ENCODE results near the gene CDC34. TPM values are rescaled to one million over a fixed set of nuclear protein-coding genes. Genes with fewer than 3 reads are reported as not detected.

CDC34 gene
- total and polyA plus RNA-seq, 12 donors = 70.2 to 162 (median 77.5) TPM

- TF ChIP-seq CTCF (IDR thresholded peaks at IDR 0.05) = no peak
- DNase-seq (no peak), ATAC-seq (peak; percentile 31 to 58 (median 44))
- Histone ChIP-seq H3K27me3 (peaks cover 0 to 24% (median 18%) of the 10 kb centered on the region in 7 donors), H3K4me3 (peak overlapping the region; percentile 76 to 100 (median 96)), H3K4me1 (peaks cover 0 to 24% (median 11%) of the 10 kb centered on the region in 9 donors), H3K9me3 (no peaks in the 10 kb centered on the region), H3K27ac (peak overlapping the region; percentile 90 to 98 (median 96)), H3K36me3 (no peaks in the 10 kb centered on the region)
- intact Hi-C loops (cut with DNase I) = loop anchor here in 1 of 10 donors (10.0 kb wide), 1 partner anchor 105 kb away; no protein-coding TSS in a partner anchor
- WGBS, 2 donors = 14 to 28% methylated on average over 53 to 61 of the region's 61 CpGs
Measured at GRCh38 chr19:489418-490196, 42.0 kb upstream of the CDC34 start.

GRCh38 chr19:491146-491741 lies 40.3 kb upstream of the CDC34 start:
- Histone ChIP-seq H3K36me3 (no peaks in the 10 kb centered on the region), H3K27me3 (peaks cover 0 to 12% (median 11%) of the 10 kb centered on the region in 7 donors), H3K4me3 (no peak overlapping the region), H3K27ac (no peak overlapping the region), H3K4me1 (peaks cover 0 to 29% (median 16%) of the 10 kb centered on the region in 9 donors), H3K9me3 (no peaks in the 10 kb centered on the region)
- intact Hi-C loops (cut with DNase I) = no loop called here
- WGBS, 2 donors = 84 to 86% methylated on average over 29 to 31 of the region's 32 CpGs
- peak in 1 of 2 donors; percentile 14 for DNase-seq
- no peak for TF ChIP-seq CTCF (IDR thresholded peaks at IDR 0.05)
- no peak for ATAC-seq

- ATAC-seq (no peak), DNase-seq (no peak)
- Histone ChIP-seq H3K36me3 (no peaks in the 10 kb centered on the region), H3K27ac (no peak overlapping the region), H3K4me3 (no peak overlapping the region), H3K9me3 (no peaks in the 10 kb centered on the region), H3K4me1 (peaks cover 0 to 30% (median 16%) of the 10 kb centered on the region in 9 donors), H3K27me3 (peaks cover 0 to 13% (median 6%) of the 10 kb centered on the region in 7 donors)
- intact Hi-C loops (cut with DNase I) = no loop called here
- whole genome bisulfite sequencing, 2 donors = 71 to 76% methylated on average over 12 to 19 of the region's 19 CpGs
- no peak for TF ChIP-seq CTCF (IDR thresholded peaks at IDR 0.05)
Measured at GRCh38 chr19:492091-492531, 39.4 kb upstream of the CDC34 start.

GRCh38 chr19:493391-494170 lies 38.0 kb upstream of the CDC34 start:
- intact Hi-C loops (cut with DNase I) = no loop called here
- DNase-seq = no peak
- no peak for ATAC-seq
- Histone ChIP-seq H3K9me3 (no peaks in the 10 kb centered on the region), H3K27ac (no peak overlapping the region), H3K4me3 (no peak overlapping the region), H3K4me1 (peaks cover 5 to 38% (median 20%) of the 10 kb centered on the region in 9 donors), H3K36me3 (no peaks in the 10 kb centered on the region), H3K27me3 (peaks cover 12 to 27% (median 20%) of the 10 kb centered on the region in 7 donors)
- no peak for TF ChIP-seq CTCF (IDR thresholded peaks at IDR 0.05)
- WGBS, 2 donors = 68 to 71% methylated on average over 23 of the region's 23 CpGs
